Central memory CD8-positive, alpha-beta T cell (primary cell): ENCODE results near the gene SPO11.

ENCODE experiments used
- ATAC-seq: fragments of 150-1000 bp; cut with Tn5 transposase; replicated peaks from 2 replicates; pipeline ENCODE4 v1.10.0; 2022; ENCODE audit warnings: mild to moderate bottlenecking, moderate FRiP score, moderate number of reproducible peaks; ENCODE audit not compliant: poor library complexity, severe bottlenecking; ENCODE audit errors: extremely low read depth
- DNase-seq, 2 donors: peaks; one replicate each; pipeline ENCODE4 v3.0.0; 2021; ENCODE audit warnings: low spot score in 2 of 2
- H3K27ac Mint-ChIP-seq: one replicate; pipeline ENCODE4 v1.8.0; 2022; ENCODE audit warnings: low read depth, mild to moderate bottlenecking, moderate library complexity, mixed read lengths
- H3K27me3 Mint-ChIP-seq: one replicate; pipeline ENCODE4 v1.8.0; 2022; ENCODE audit warnings: mixed read lengths
- H3K36me3 Mint-ChIP-seq: one replicate; pipeline ENCODE4 v1.8.0; 2022; ENCODE audit warnings: mild to moderate bottlenecking, moderate library complexity, mixed read lengths; ENCODE audit not compliant: insufficient read depth
- H3K4me1 Mint-ChIP-seq: one replicate; pipeline ENCODE4 v1.8.0; 2022; ENCODE audit warnings: mixed read lengths
- H3K4me3 Mint-ChIP-seq: one replicate; pipeline ENCODE4 v1.8.0; 2022; ENCODE audit warnings: mild to moderate bottlenecking, moderate library complexity, mixed read lengths
- H3K9me3 Mint-ChIP-seq: one replicate; pipeline ENCODE4 v1.8.0; 2022; ENCODE audit warnings: mixed read lengths

SPO11 gene

DNA sequence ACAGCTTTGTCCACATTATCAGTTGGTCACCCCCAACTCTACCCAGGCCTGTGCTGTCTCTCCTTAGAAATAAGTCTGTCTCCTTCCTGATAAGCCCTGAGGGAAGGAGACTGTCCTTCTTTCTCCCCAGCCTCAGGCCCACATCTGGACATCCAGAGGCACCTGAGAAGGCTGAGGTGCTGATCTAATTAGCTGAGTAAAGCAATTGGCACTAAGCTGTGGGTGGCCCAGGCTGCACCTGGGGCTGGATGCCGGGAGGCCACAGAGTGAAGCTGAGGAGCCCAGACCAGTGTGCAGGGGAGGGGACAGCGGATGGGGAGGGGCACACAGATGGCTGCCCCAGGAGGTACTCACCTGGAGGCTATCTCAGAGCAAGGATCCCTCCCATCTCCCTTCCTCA is 37.0 kb upstream of the SPO11 start:
- H3K4me3 Mint-ChIP-seq, result no peak overlapping the region
- ATAC-seq, result no peak
- no peak overlapping the region for H3K27ac Mint-ChIP-seq
- no peaks in the 10 kb centered on the region for H3K4me1 Mint-ChIP-seq
- H3K36me3 Mint-ChIP-seq, result no peaks in the 10 kb centered on the region
- H3K27me3 Mint-ChIP-seq, result peaks cover 68% of the 10 kb centered on the region
- DNase-seq, result no peak
- no peaks in the 10 kb centered on the region for H3K9me3 Mint-ChIP-seq

DNA sequence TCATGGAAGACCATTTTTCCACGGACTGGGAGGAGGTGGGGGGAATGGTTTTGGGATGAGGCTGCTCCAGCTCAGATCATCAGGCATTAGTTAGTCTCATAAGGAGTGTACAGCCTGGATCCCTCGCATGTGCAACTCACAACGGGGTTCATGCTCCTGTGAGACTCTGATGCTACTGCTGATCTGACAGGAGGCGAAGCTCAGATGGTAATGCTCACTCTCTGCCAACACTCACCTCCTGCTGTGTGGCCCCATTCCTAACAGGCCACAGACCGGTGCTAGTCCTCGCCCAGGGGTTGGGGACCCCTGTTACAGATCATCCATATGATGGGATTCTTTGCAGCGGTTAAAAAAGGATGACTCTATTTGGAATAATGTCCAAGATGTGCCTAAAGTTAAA is 35.6 kb upstream of the SPO11 start:
- Mint-ChIP-seq H3K4me3 (no peak overlapping the region), H3K9me3 (no peaks in the 10 kb centered on the region), H3K36me3 (no peaks in the 10 kb centered on the region), H3K27ac (no peak overlapping the region), H3K27me3 (peaks cover 55% of the 10 kb centered on the region), H3K4me1 (no peaks in the 10 kb centered on the region)
- no peak for DNase-seq
- ATAC-seq, result no peak

DNA sequence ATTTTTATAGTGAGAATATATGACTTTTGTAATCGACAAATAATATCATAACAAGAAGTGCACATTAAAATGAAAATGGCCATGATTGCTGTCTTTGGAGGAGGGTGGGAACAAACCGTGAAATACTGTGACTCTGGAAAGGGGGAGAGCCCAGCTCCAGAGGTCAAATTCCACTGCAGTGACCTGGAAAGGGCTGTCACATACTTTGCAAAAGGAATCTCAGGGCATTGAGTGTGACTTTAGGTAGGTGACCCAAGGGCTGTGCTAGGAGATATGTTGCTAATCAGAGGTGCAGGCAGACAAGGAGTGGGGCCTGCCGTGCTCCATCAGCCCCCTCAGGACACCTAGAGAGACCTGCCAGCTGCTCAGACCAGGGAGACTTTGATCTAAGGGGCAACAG is 35.1 kb upstream of the SPO11 start:
- DNase-seq, result no peak
- no peaks in the 10 kb centered on the region for H3K9me3 Mint-ChIP-seq
- H3K4me3 Mint-ChIP-seq, result no peak overlapping the region
- no peak overlapping the region for H3K27ac Mint-ChIP-seq
- H3K27me3 Mint-ChIP-seq, result peaks cover 54% of the 10 kb centered on the region
- H3K4me1 Mint-ChIP-seq, result no peaks in the 10 kb centered on the region
- H3K36me3 Mint-ChIP-seq, result no peaks in the 10 kb centered on the region
- no peak for ATAC-seq

DNA sequence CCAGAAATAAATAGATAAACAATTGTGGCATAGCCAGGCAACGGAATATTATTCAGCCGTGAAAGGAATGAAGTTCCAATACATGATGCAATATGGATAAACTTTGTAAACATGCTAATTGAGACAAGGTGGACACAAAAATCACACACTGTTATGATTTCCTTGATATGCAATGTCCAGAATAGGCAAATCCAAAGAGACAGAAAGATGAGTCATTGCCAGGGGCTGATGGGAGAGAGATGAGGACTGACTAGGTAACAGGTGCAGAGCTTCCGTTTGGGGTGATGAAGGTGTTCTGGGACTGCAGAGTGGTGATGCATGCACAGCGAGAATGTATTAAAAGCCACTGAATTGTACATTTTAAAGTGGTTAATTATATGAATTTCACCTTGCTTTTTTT is 31.1 kb upstream of the SPO11 start:
- Mint-ChIP-seq H3K36me3 (no peaks in the 10 kb centered on the region), H3K27ac (no peak overlapping the region), H3K4me1 (no peaks in the 10 kb centered on the region), H3K27me3 (peaks cover 17% of the 10 kb centered on the region), H3K9me3 (no peaks in the 10 kb centered on the region), H3K4me3 (no peak overlapping the region)
- DNase-seq, result no peak
- no peak for ATAC-seq

DNA sequence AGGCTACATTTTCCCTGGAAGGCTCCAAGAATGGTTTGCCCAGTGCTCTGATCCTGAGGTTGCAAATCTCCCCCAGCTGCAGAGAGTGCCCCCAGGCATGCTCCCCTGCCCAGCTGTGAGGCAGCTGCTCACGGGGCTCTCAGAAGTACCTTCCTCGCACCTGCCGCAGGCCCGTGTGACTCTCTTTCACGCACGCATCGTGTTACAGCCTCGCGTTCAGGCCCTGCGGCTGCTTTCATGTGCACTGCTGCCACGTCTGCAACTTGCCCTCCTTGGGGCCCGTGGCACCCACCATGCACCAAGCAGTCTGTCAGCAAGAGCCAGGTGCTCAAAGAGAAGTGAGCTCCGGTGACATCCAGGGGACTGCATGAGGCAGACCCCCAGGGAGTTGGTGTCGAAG is 28.6 kb upstream of the SPO11 start:
- peaks cover 17% of the 10 kb centered on the region for H3K27me3 Mint-ChIP-seq
- DNase-seq (no peak), ATAC-seq (no peak)
- no peaks in the 10 kb centered on the region for H3K4me1 Mint-ChIP-seq
- no peak overlapping the region for H3K27ac Mint-ChIP-seq
- no peaks in the 10 kb centered on the region for H3K9me3 Mint-ChIP-seq
- H3K4me3 Mint-ChIP-seq, result no peak overlapping the region
- no peaks in the 10 kb centered on the region for H3K36me3 Mint-ChIP-seq

DNA sequence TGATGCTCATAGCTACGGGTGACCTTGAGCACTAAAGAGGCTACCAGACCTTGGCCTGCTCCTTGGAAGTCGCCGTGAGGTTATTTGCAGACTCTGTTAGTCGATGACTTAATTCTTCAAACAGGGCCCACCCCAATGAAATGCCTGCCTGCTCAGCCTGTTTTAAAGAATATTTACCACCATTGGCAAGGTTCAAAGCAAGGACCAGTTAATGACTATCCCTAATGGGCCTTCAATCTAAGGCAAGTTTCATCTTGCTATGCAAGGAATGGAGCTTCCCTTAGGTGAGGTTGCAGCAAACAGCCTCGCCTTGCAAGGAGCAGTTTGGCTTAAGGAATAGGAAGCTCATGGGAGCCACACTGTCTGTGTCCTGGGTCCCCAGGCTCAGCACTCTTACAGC is 22.9 kb upstream of the SPO11 start:
- Mint-ChIP-seq H3K4me3 (no peak overlapping the region), H3K27me3 (peaks cover 47% of the 10 kb centered on the region), H3K36me3 (no peaks in the 10 kb centered on the region), H3K9me3 (no peaks in the 10 kb centered on the region), H3K27ac (no peak overlapping the region), H3K4me1 (no peaks in the 10 kb centered on the region)
- ATAC-seq (no peak), DNase-seq (no peak)

DNA sequence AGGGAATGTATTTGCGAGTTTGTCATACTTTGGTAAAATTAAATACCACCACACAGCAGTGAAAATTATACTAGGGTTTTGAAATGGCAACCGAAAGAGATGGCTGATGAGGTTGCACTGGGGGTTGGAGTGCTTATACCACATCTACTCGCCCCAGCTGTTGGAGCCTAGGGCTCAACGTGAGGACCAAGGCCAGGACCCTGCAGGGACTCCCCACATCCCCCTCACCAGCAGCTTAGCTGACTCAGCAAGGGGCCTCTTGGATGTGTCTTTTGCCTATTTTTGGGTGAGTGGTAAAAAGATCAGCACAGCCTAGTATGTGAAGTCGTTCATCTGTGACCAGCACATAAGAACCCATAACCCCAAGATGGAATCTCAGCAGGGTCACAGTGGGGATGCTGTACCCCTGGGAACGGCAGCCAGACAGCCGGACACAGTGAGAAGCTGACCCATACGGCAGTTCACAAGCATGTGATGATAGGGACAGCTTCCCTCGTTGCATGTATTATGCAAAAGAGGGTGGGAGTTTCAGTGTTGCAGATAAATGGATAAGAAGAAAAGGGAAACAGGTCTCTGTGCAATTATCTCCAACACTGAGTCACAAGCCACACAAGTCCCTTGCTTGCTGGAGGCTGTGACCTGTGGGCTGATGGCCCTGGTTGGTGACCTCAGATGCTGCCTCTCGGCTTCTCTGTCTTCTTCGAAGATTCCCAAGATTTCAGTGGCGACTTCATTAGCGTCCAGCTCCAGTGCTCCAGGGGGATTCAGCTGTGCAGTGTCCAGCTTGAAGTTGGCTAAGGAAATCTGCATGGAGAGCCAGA is 20.9 kb upstream of the SPO11 start:
- no peak for ATAC-seq
- H3K27ac Mint-ChIP-seq, result no peak overlapping the region
- no peaks in the 10 kb centered on the region for H3K36me3 Mint-ChIP-seq
- H3K4me1 Mint-ChIP-seq, result no peaks in the 10 kb centered on the region
- no peak for DNase-seq
- H3K4me3 Mint-ChIP-seq, result no peak overlapping the region
- no peaks in the 10 kb centered on the region for H3K9me3 Mint-ChIP-seq
- peaks cover 47% of the 10 kb centered on the region for H3K27me3 Mint-ChIP-seq

DNA sequence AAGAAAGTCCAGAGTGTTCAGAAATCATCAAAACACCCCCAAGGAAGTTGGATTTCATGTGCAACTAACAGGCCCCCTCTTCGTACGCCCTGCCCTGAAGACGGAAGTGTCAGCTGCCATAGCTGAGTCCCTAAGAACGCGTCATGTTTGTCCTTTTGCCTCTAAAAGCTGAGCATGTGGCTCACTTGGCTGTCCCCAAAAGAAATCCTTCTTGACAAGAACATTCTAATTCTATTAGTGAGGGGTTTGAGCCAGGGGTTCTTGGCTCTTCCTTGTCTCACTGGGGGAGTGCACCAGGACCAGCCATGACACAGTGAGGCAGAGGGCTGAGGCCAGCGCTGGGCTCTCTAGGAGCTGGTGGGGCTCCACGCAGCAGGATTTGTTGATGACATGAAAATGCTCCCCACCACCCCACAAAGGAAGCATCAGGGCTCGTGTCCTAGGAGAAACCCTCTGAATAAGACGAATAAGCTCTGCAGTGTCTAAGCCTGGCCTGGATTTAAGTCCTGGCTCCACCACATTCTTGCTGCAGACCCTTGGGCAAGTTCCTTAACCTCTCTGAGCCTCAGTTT is 20.0 kb upstream of the SPO11 start:
- Mint-ChIP-seq H3K4me1 (no peaks in the 10 kb centered on the region), H3K27me3 (peaks cover 52% of the 10 kb centered on the region), H3K36me3 (no peaks in the 10 kb centered on the region), H3K4me3 (no peak overlapping the region), H3K27ac (no peak overlapping the region), H3K9me3 (no peaks in the 10 kb centered on the region)
- no peak for DNase-seq
- ATAC-seq, result no peak

DNA sequence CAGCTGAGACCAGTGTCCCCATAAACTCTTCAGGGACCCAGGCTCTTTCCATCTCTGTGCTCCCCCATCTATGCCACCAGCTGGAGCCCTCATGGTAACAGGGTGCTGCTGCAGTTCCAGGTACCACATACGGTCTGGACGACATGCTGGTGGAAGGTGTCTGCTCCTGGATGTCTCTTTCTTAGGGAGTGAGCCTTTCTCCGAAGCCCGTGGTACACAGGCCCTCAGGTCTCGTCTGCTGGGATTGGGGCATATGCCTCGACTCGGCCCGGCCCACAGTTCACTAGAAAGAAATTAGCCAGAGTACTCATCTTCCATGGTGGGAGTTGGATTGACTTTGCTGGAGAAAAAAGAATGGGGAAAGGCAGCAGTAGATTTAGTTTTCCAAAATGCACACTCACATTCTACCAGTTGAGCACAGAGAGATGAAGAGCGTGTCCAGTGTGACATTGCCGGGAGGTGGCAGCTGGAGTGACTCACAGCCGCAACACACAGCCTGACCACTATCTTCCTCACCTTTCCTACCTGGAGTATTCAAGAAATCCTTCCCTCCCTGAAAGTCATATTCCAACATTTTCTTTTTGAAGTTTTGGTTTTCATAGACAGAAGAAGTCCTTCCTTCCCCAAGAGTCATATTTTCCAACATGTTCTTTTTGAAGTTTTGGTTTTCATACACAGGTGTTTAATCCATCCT is 18.6 kb upstream of the SPO11 start:
- peaks cover 51% of the 10 kb centered on the region for H3K27me3 Mint-ChIP-seq
- no peaks in the 10 kb centered on the region for H3K36me3 Mint-ChIP-seq
- no peaks in the 10 kb centered on the region for H3K9me3 Mint-ChIP-seq
- no peak for DNase-seq
- no peak for ATAC-seq
- no peak overlapping the region for H3K27ac Mint-ChIP-seq
- no peaks in the 10 kb centered on the region for H3K4me1 Mint-ChIP-seq
- H3K4me3 Mint-ChIP-seq, result no peak overlapping the region

DNA sequence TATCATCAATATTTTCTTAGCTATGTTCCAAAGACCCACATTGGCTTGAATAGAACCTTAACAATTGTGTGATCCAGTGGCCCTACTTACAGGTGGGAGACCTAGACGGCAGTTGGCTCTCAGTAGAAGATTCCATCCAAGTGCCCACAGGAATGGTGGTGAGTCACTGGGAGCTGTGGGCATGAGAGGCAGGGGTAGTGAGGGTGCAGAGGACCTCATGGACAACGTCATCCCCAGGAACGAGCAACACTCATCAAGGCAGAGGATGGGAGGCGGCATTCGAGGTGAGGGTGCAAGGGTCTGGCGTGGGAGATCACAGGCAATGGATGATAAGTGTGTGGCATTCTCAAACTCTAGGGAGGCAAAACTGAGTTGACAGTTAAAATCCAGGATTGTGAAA is 17.5 kb upstream of the SPO11 start:
- H3K36me3 Mint-ChIP-seq, result no peaks in the 10 kb centered on the region
- H3K27me3 Mint-ChIP-seq, result peaks cover 46% of the 10 kb centered on the region
- ATAC-seq (no peak), DNase-seq (no peak)
- H3K27ac Mint-ChIP-seq, result no peak overlapping the region
- no peaks in the 10 kb centered on the region for H3K4me1 Mint-ChIP-seq
- H3K9me3 Mint-ChIP-seq, result no peaks in the 10 kb centered on the region
- H3K4me3 Mint-ChIP-seq, result no peak overlapping the region

DNA sequence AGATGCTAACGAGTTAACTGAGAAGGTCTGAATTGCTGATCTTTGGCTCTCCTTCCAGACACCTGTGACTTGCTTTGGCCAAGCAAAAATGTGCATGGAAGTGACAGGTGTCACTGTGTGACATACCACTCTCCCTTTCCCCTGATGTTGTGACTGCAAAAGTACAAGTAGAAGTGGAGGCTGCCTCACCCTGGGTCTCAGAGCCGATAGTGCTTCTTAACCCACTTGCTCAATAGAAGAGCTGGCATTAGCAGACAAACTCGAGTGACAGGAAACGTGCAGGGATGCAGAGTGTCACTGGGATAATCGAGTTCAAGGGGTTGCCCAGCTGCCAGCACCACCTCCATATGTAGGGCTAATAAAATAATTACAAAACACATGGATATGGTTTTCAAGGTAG is 16.4 kb upstream of the SPO11 start:
- H3K36me3 Mint-ChIP-seq, result no peaks in the 10 kb centered on the region
- DNase-seq (no peak), ATAC-seq (no peak)
- H3K27ac Mint-ChIP-seq, result no peak overlapping the region
- no peaks in the 10 kb centered on the region for H3K4me1 Mint-ChIP-seq
- peaks cover 37% of the 10 kb centered on the region for H3K27me3 Mint-ChIP-seq
- no peak overlapping the region for H3K4me3 Mint-ChIP-seq
- H3K9me3 Mint-ChIP-seq, result no peaks in the 10 kb centered on the region

DNA sequence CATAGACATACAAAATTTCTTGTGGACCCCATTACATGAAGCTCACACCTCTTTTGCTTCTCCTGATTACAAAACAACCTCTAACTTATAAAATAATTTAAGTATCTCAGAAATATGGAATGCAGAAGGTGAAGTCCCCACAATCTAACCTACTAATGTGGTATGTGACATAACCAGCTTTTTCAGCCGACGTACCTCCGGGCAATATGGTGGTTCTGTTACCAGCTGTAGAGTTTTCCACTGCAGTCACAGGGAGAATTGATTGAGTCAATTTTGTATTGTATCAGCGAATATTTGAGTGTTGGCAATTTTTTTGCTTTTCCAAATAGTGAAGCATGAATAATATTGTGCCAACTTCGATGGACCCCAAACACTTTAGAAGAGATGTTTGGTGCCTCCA is 15.7 kb upstream of the SPO11 start:
- Mint-ChIP-seq H3K4me1 (no peaks in the 10 kb centered on the region), H3K9me3 (no peaks in the 10 kb centered on the region), H3K36me3 (no peaks in the 10 kb centered on the region), H3K27ac (no peak overlapping the region), H3K4me3 (no peak overlapping the region), H3K27me3 (peaks cover 37% of the 10 kb centered on the region)
- ATAC-seq (no peak), DNase-seq (no peak)
